ENCODE data around the gene MX2. TPM values are rescaled to one million over a fixed set of nuclear protein-coding genes. Genes with fewer than 3 reads are reported as not detected.

Gene MX2
- polyA plus RNA-seq, 1 donor from 2014 or later, result not detected

- H3K4me2 ChIP-seq (ENCODE audit: low read length), result no peak overlapping the region
- no peaks in the 10 kb centered on the region for H3K9me2 ChIP-seq (ENCODE audit: insufficient read depth, low read length)
- H3F3A ChIP-seq (ENCODE audit: insufficient read depth, low read length, poor library complexity, severe bottlenecking), result no peaks in the 10 kb centered on the region
- H3K27me3 ChIP-seq (ENCODE audit: insufficient read depth, low read depth, low read length), result no peaks in the 10 kb centered on the region
- no peak overlapping the region for H2AFZ ChIP-seq (ENCODE audit: low read depth, low read length)
- H4K20me1 ChIP-seq (ENCODE audit: insufficient read depth), result no peaks in the 10 kb centered on the region
- no peaks in the 10 kb centered on the region for H3K79me2 ChIP-seq (replicated peaks; ENCODE audit: insufficient read depth, low read length)
- H3K9ac ChIP-seq (ENCODE audit: low read length), result no peak overlapping the region
- H3K4me3 ChIP-seq (ENCODE audit: low read length), result no peak overlapping the region
- TF ChIP-seq EP300 (conservative IDR thresholded peaks at IDR 0.05; ENCODE audit: poor library complexity, severe bottlenecking) (no peak), SMC3 (conservative IDR thresholded peaks at IDR 0.05; ENCODE audit: poor library complexity) (no peak), REST (IDR thresholded peaks at IDR 0.05; ENCODE audit: borderline replicate concordance) (no peak), POLR2AphosphoS5 (IDR thresholded peaks at IDR 0.05) (no peak), RAD21 (conservative IDR thresholded peaks at IDR 0.05) (no peak), TAF1 (IDR thresholded peaks at IDR 0.05; ENCODE audit: low read depth) (no peak), MXI1 (conservative IDR thresholded peaks at IDR 0.05; ENCODE audit: poor library complexity, severe bottlenecking) (no peak)
- H3K9me3 ChIP-seq (ENCODE audit: low read length), result no peaks in the 10 kb centered on the region
- no peak overlapping the region for H3K27ac ChIP-seq (ENCODE audit: low read length)
- no peaks in the 10 kb centered on the region for H3K36me3 ChIP-seq (ENCODE audit: insufficient read depth, low read length)
Measured at GRCh38 chr21:41441546-41441945, 79.7 kb downstream of the MX2 start.

GRCh38 chr21:41442481-41443186, 80.8 kb downstream of the MX2 start:
- Histone ChIP-seq H3K27me3 (ENCODE audit: insufficient read depth, low read depth, low read length) (no peaks in the 10 kb centered on the region), H2AFZ (ENCODE audit: low read depth, low read length) (no peak overlapping the region), H3K36me3 (ENCODE audit: insufficient read depth, low read length) (no peaks in the 10 kb centered on the region), H3K4me2 (ENCODE audit: low read length) (no peak overlapping the region), H3K27ac (ENCODE audit: low read length) (no peak overlapping the region), H3K9me3 (ENCODE audit: low read length) (no peaks in the 10 kb centered on the region), H3K9ac (ENCODE audit: low read length) (no peak overlapping the region), H3K9me2 (ENCODE audit: insufficient read depth, low read length) (no peaks in the 10 kb centered on the region), H3K79me2 (replicated peaks; ENCODE audit: insufficient read depth, low read length) (no peaks in the 10 kb centered on the region), H4K20me1 (ENCODE audit: insufficient read depth) (no peaks in the 10 kb centered on the region), H3F3A (ENCODE audit: insufficient read depth, low read length, poor library complexity, severe bottlenecking) (no peaks in the 10 kb centered on the region), H3K4me3 (ENCODE audit: low read length) (no peak overlapping the region)
- TF ChIP-seq EP300 (conservative IDR thresholded peaks at IDR 0.05; ENCODE audit: poor library complexity, severe bottlenecking), result no peak

- Histone ChIP-seq H3K9me3 (ENCODE audit: low read length) (no peaks in the 10 kb centered on the region), H3K4me2 (ENCODE audit: low read length) (no peak overlapping the region), H4K20me1 (ENCODE audit: insufficient read depth) (no peaks in the 10 kb centered on the region), H3K9me2 (ENCODE audit: insufficient read depth, low read length) (no peaks in the 10 kb centered on the region), H3K9ac (ENCODE audit: low read length) (no peak overlapping the region), H3K27ac (ENCODE audit: low read length) (no peak overlapping the region), H2AFZ (ENCODE audit: low read depth, low read length) (no peak overlapping the region), H3K27me3 (ENCODE audit: insufficient read depth, low read depth, low read length) (no peaks in the 10 kb centered on the region), H3K36me3 (ENCODE audit: insufficient read depth, low read length) (no peaks in the 10 kb centered on the region), H3F3A (ENCODE audit: insufficient read depth, low read length, poor library complexity, severe bottlenecking) (no peaks in the 10 kb centered on the region), H3K4me3 (ENCODE audit: low read length) (no peak overlapping the region), H3K79me2 (replicated peaks; ENCODE audit: insufficient read depth, low read length) (no peaks in the 10 kb centered on the region)
- TF ChIP-seq EP300 (conservative IDR thresholded peaks at IDR 0.05; ENCODE audit: poor library complexity, severe bottlenecking), result no peak
- no peak for TF ChIP-seq CTCF (IDR thresholded peaks at IDR 0.05; ENCODE audit: poor library complexity, severe bottlenecking)
- TF ChIP-seq MXI1 (conservative IDR thresholded peaks at IDR 0.05; ENCODE audit: poor library complexity, severe bottlenecking), result no peak
- TF ChIP-seq POLR2AphosphoS5 (IDR thresholded peaks at IDR 0.05), result no peak
- TF ChIP-seq EZH2 (IDR thresholded peaks at IDR 0.05; ENCODE audit: borderline replicate concordance, insufficient read depth, low read length, poor library complexity, severe bottlenecking), result no peak
- TF ChIP-seq RAD21 (conservative IDR thresholded peaks at IDR 0.05), result no peak
- TF ChIP-seq SMC3 (conservative IDR thresholded peaks at IDR 0.05; ENCODE audit: poor library complexity), result no peak
- no peak for TF ChIP-seq TAF1 (IDR thresholded peaks at IDR 0.05; ENCODE audit: low read depth)
- no peak for TF ChIP-seq REST (IDR thresholded peaks at IDR 0.05; ENCODE audit: borderline replicate concordance)
Measured at GRCh38 chr21:41443562-41443961, 81.7 kb downstream of the MX2 start.

Data from neural cell (in vitro differentiated cells).